Measurements from ENCODE around the gene SETD6. TPM values are rescaled to one million over a fixed set of nuclear protein-coding genes. Genes with fewer than 3 reads are reported as not detected.
A peak's percentile ranks its signal among the peaks of the same experiment; 100 is the strongest.
"Not testable (repeated sequence)": the region's sequence is repeated elsewhere in the genome, so short reads cannot be mapped to it uniquely, and the experiment has no call there.

The SETD6 gene
- total and polyA plus RNA-seq, 7 donors, result 3.6 to 23.5 (median 15.5) TPM

DNA sequence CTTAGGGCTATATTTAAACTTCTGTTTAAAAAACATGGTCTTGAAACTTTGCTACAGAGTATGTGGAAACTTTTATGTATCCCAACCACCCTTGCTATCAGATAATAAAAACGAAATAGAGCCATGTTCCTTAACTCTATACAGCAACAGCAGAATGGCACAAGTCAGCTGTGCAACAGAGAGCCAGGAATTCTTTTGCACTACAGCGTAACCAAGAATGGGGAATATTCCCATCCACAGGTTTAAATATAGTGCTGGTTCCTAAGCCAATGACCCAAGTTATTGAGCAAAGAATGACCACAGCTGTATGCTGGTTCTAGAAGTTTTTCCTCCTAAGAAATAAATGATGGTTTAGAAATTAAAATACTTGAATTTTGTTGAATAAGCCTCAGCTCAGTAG, 33.1 kb downstream of the SETD6 start:
- Histone ChIP-seq H3K27me3 (no peaks in the 10 kb centered on the region), H3K4me3 (no peak overlapping the region), H3K4me1 (peaks cover 0 to 30% (median 11%) of the 10 kb centered on the region in 4 donors), H3K9me3 (no peaks in the 10 kb centered on the region), H3K36me3 (peaks cover 19 to 92% (median 48%) of the 10 kb centered on the region in 4 donors), H3K27ac (peak overlapping the region in 2 of 4 donors; percentile 6 to 8)
- intact Hi-C loops (cut with DNase I), result no loop called here
- 72 to 77% methylated on average over 2 of the region's 2 CpGs for WGBS, 2 donors
- DNase-seq, result no peak
- TF ChIP-seq EP300 (IDR thresholded peaks at IDR 0.05) (no peak), POLR2A (IDR thresholded peaks at IDR 0.05) (no peak), POLR2AphosphoS5 (IDR thresholded peaks at IDR 0.05) (no peak)
- TF ChIP-seq, protein P1, sequence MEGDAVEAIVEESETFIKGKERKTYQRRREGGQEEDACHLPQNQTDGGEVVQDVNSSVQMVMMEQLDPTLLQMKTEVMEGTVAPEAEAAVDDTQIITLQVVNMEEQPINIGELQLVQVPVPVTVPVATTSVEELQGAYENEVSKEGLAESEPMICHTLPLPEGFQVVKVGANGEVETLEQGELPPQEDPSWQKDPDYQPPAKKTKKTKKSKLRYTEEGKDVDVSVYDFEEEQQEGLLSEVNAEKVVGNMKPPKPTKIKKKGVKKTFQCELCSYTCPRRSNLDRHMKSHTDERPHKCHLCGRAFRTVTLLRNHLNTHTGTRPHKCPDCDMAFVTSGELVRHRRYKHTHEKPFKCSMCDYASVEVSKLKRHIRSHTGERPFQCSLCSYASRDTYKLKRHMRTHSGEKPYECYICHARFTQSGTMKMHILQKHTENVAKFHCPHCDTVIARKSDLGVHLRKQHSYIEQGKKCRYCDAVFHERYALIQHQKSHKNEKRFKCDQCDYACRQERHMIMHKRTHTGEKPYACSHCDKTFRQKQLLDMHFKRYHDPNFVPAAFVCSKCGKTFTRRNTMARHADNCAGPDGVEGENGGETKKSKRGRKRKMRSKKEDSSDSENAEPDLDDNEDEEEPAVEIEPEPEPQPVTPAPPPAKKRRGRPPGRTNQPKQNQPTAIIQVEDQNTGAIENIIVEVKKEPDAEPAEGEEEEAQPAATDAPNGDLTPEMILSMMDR (IDR thresholded peaks at IDR 0.05), result no peak

GRCh38 chr16:58551496-58551895, 36.2 kb downstream of the SETD6 start:
- 82 to 84% methylated on average over 3 of the region's 3 CpGs for WGBS, 2 donors
- TF ChIP-seq POLR2A (IDR thresholded peaks at IDR 0.05), result no peak
- TF ChIP-seq, protein P1 (IDR thresholded peaks at IDR 0.05), result no peak
- TF ChIP-seq EP300 (IDR thresholded peaks at IDR 0.05), result no peak
- TF ChIP-seq POLR2AphosphoS5 (IDR thresholded peaks at IDR 0.05), result no peak
- DNase-seq, result no peak
- H3K4me3 ChIP-seq, result no peak overlapping the region
- intact Hi-C loops (cut with DNase I), result no loop called here
- peaks cover 0 to 30% (median 11%) of the 10 kb centered on the region in 4 donors for H3K4me1 ChIP-seq
- H3K9me3 ChIP-seq, result no peaks in the 10 kb centered on the region
- H3K27ac ChIP-seq, result peak overlapping the region in 1 of 4 donors; percentile 37
- H3K36me3 ChIP-seq, result peaks cover 5 to 92% (median 43%) of the 10 kb centered on the region in 4 donors
- no peaks in the 10 kb centered on the region for H3K27me3 ChIP-seq

DNA sequence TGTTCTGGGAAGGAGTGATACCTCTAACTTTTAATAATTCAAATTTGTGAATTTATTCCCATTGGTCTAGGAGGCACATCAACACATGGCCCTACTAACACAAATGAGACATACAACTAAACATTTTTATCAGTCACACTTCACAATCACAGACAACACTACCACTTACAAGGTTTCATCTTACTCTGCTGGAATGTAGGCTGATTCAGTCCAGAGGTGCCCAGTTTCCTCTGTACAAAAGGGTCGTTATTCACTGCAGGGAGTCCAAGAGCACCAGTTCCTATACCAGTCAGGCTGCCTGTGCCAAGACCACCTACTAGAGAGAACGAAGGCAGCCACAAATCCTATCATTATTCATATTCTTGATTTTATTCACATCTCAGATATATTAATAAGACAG, 41.4 kb downstream of the SETD6 start:
- peaks cover 0 to 6% (median under 1%) of the 10 kb centered on the region in 4 donors for H3K4me1 ChIP-seq
- no peaks in the 10 kb centered on the region for H3K9me3 ChIP-seq
- WGBS, 2 donors, result 80 to 89% methylated on average over 2 of the region's 2 CpGs
- DNase-seq, result no peak
- H3K27ac ChIP-seq, result no peak overlapping the region
- H3K27me3 ChIP-seq, result no peaks in the 10 kb centered on the region
- peaks cover 5 to 93% (median 40%) of the 10 kb centered on the region in 4 donors for H3K36me3 ChIP-seq
- no peak overlapping the region for H3K4me3 ChIP-seq
- TF ChIP-seq POLR2AphosphoS5 (IDR thresholded peaks at IDR 0.05) (no peak), POLR2A (IDR thresholded peaks at IDR 0.05) (no peak), EP300 (IDR thresholded peaks at IDR 0.05) (no peak)
- TF ChIP-seq, protein P1 (IDR thresholded peaks at IDR 0.05), result no peak
- intact Hi-C loops (cut with DNase I), result no loop called here

- TF ChIP-seq EP300 (IDR thresholded peaks at IDR 0.05), result no peak
- TF ChIP-seq POLR2A (IDR thresholded peaks at IDR 0.05), result no peak
- TF ChIP-seq, protein P1 (IDR thresholded peaks at IDR 0.05), result no peak
- no peak for TF ChIP-seq POLR2AphosphoS5 (IDR thresholded peaks at IDR 0.05)
- Histone ChIP-seq H3K36me3 (peaks cover 0 to 83% (median 25%) of the 10 kb centered on the region in 4 donors), H3K9me3 (no peaks in the 10 kb centered on the region), H3K4me1 (peaks cover 0 to 5% (median 0%) of the 10 kb centered on the region in 4 donors), H3K27me3 (no peaks in the 10 kb centered on the region), H3K4me3 (no peak overlapping the region), H3K27ac (no peak overlapping the region)
- DNase-seq, result no peak
- intact Hi-C loops (cut with DNase I), result no loop called here
These were observed 47.9 kb downstream of the SETD6 start for GRCh38 chr16:58563235-58563634.

DNA sequence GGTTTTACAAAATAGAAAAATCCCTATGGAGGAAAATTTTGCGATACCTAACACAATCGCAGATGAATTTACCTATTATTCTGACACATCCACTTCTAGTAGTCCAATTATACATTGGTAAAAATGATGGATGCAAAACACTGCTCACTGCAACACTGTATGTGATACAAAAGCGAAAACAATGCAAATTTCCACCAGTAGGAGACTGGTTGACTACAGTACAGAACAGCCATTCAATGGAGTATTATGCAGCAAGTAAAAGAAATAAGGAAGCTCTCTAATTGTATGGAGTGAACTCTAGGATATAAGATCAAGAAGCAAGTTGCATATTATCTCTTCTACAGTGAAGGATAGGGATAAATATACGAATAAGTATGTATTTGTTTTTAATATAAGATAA, 48.5 kb downstream of the SETD6 start:
- no peaks in the 10 kb centered on the region for H3K9me3 ChIP-seq
- DNase-seq, result no peak
- intact Hi-C loops (cut with DNase I), result no loop called here
- H3K4me1 ChIP-seq, result peaks cover 0 to 5% (median 0%) of the 10 kb centered on the region in 4 donors
- 97 to 98% methylated on average over 4 of the region's 4 CpGs for WGBS, 2 donors
- no peak overlapping the region for H3K27ac ChIP-seq
- H3K4me3 ChIP-seq, result no peak overlapping the region
- H3K36me3 ChIP-seq, result peaks cover 0 to 83% (median 22%) of the 10 kb centered on the region in 4 donors
- H3K27me3 ChIP-seq, result no peaks in the 10 kb centered on the region
- TF ChIP-seq POLR2AphosphoS5 (IDR thresholded peaks at IDR 0.05) (no peak), POLR2A (IDR thresholded peaks at IDR 0.05) (no peak), EP300 (IDR thresholded peaks at IDR 0.05) (no peak)
- TF ChIP-seq, protein P1 (IDR thresholded peaks at IDR 0.05), result no peak

DNA sequence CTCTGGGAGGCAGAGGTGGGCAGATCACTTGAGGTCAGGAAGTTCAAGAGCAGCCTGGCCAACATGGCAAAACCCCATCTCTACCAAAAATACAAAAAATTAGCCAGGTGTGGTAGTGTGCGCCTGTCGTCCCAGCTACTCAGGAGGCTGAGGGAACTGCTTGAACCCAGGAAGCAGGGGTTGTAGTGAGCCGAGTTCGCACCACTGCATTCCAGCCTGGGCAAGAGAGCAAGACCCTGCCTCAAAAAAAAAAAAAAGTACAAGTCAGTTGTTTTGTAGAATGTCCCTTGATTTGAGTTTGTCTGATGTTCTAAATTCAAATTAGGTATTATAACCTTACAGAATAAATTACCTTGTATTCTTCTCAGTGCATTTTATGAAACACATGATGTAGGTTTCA, 50.4 kb downstream of the SETD6 start:
- H3K4me3 ChIP-seq; intact Hi-C loops (cut with DNase I); H3K27me3 ChIP-seq; H3K27ac ChIP-seq; H3K9me3 ChIP-seq; DNase-seq; H3K4me1 ChIP-seq: not testable (repeated sequence)
- WGBS, 2 donors, result 96 to 98% methylated on average over 4 of the region's 4 CpGs
- peaks cover 0 to 81% (median 17%) of the 10 kb centered on the region in 4 donors for H3K36me3 ChIP-seq
